SIG-M5 (cell line): ENCODE data around the gene CNOT6.
A peak's percentile ranks its signal among the peaks of the same experiment; 100 is the strongest.

Source experiments
- DNase-seq: peaks from one replicate; lab custom pipeline; 2025; lab: John Stamatoyannopoulos, UW

Gene CNOT6

GRCh38 chr5:180599981-180600553 lies 105.9 kb downstream of the CNOT6 start:
- DNase-seq = no peak

- no peak for DNase-seq
Observed at GRCh38 chr5:180600554-180601041, 106.4 kb downstream of the CNOT6 start.

GRCh38 chr5:180601591-180602480 lies 107.7 kb downstream of the CNOT6 start:
- DNase-seq = no peak

GRCh38 chr5:180602481-180603075 lies 108.4 kb downstream of the CNOT6 start:
- DNase-seq = no peak

GRCh38 chr5:180603076-180603594 lies 109.0 kb downstream of the CNOT6 start:
- DNase-seq = no peak

GRCh38 chr5:180604271-180604670 lies 110.1 kb downstream of the CNOT6 start:
- DNase-seq = no peak

- no peak for DNase-seq
Observed at GRCh38 chr5:180605554-180606214, 111.5 kb downstream of the CNOT6 start.

GRCh38 chr5:180606215-180606785 lies 112.1 kb downstream of the CNOT6 start:
- no peak for DNase-seq

- DNase-seq = no peak
Observed at GRCh38 chr5:180607861-180608571, 113.8 kb downstream of the CNOT6 start.

GRCh38 chr5:180608572-180609310 lies 114.6 kb downstream of the CNOT6 start:
- DNase-seq = no peak

GRCh38 chr5:180609386-180609785 lies 115.2 kb downstream of the CNOT6 start:
- no peak for DNase-seq

- no peak for DNase-seq
Observed at GRCh38 chr5:180609817-180610550, 115.8 kb downstream of the CNOT6 start.

- no peak for DNase-seq
Observed at GRCh38 chr5:180611140-180611850, 117.1 kb downstream of the CNOT6 start.

GRCh38 chr5:180612683-180613082 lies 118.5 kb downstream of the CNOT6 start:
- no peak for DNase-seq

- DNase-seq = no peak
Observed at GRCh38 chr5:180613188-180613813, 119.1 kb downstream of the CNOT6 start.

GRCh38 chr5:180613814-180614188 lies 119.6 kb downstream of the CNOT6 start:
- no peak for DNase-seq

GRCh38 chr5:180618487-180618828 lies 124.3 kb downstream of the CNOT6 start:
- no peak for DNase-seq

GRCh38 chr5:180618829-180619562 lies 124.8 kb downstream of the CNOT6 start:
- DNase-seq = peak; percentile 15
